Loucy (cell line): ENCODE measurements around the gene SECISBP2.

Source experiments
- CTCF ChIP-seq: fragments of 200-600 bp; sonication (generic); conservative IDR thresholded peaks from 2 replicates; pipeline ENCODE4 v1.5.1; 2014; ENCODE audit warnings: mild to moderate bottlenecking, antibody characterized with exemption, low read length
- EZH2phosphoT487 ChIP-seq: fragments of 200-600 bp; IDR thresholded peaks from 2 replicates; pipeline ENCODE4 v1.6.1; 2018; ENCODE audit warnings: antibody characterized with exemption, mild to moderate bottlenecking, moderate library complexity, borderline replicate concordance

- TF ChIP-seq CTCF (no peak), EZH2phosphoT487 (no peak)
These were observed 41.3 kb upstream of the SECISBP2 start for GRCh38 chr9:89277043-89277442.
